ENCODE measurements around the gene LAMA1. TPM values are rescaled to one million over a fixed set of nuclear protein-coding genes. Genes with fewer than 3 reads are reported as not detected.

The LAMA1 gene
- polyA plus RNA-seq, 4 donors, result 0.40 to 5.7 (median 2.4) TPM

- no peaks in the 10 kb centered on the region for H3K4me1 ChIP-seq (ENCODE audit: control insufficient read depth in 3 of 3, insufficient read depth in 2 of 3, low read depth in 1 of 3, low read length in 2 of 3)
- H3K27ac ChIP-seq (ENCODE audit: low read depth in 1 of 3, low read length in 2 of 3), result no peak overlapping the region
- H3K9me3 ChIP-seq (ENCODE audit: control insufficient read depth in 2 of 2, insufficient read depth in 1 of 2, low read depth in 1 of 2, low read length in 1 of 2), result no peaks in the 10 kb centered on the region
- no peak overlapping the region for H3K4me3 ChIP-seq (ENCODE audit: low read depth in 1 of 3, low read length in 3 of 3)
- FAIRE-seq (no peak), DNase-seq (no peak)
- H3K36me3 ChIP-seq (ENCODE audit: control insufficient read depth in 3 of 3, insufficient read depth in 2 of 3, low read depth in 1 of 3, low read length in 3 of 3), result no peaks in the 10 kb centered on the region
- 52 to 80% (median 62%) methylated on average over 6 of the region's 6 CpGs for WGBS, 3 donors
- no peaks in the 10 kb centered on the region for H3K27me3 ChIP-seq (ENCODE audit: control insufficient read depth in 3 of 3, insufficient read depth in 3 of 3, low read length in 3 of 3)
Observed at GRCh38 chr18:7025194-7025593, 92.4 kb downstream of the LAMA1 start.

DNA sequence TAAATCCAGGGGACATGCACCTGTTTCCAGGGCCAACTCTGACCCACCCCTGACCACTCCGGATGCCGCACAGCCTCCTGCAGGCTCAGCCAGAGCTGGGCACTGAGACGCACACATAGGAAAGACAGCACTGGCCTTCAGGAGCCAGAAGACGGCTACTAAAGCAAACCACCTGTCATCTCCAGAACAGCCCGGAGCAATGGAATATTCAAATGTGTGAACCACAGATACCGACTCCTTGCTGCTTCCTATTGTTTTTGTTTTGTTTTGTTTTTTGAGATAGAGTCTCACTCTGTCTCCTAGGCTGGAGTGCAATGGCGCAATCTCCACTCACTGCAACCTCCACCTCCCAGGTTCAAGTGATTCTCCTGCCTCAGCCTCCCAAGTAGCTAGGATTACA, 94.0 kb downstream of the LAMA1 start:
- FAIRE-seq (no peak), DNase-seq (no peak)
- Histone ChIP-seq H3K4me1 (ENCODE audit: control insufficient read depth in 3 of 3, insufficient read depth in 2 of 3, low read depth in 1 of 3, low read length in 2 of 3) (no peaks in the 10 kb centered on the region), H3K36me3 (ENCODE audit: control insufficient read depth in 3 of 3, insufficient read depth in 2 of 3, low read depth in 1 of 3, low read length in 3 of 3) (no peaks in the 10 kb centered on the region), H3K4me3 (ENCODE audit: low read depth in 1 of 3, low read length in 3 of 3) (no peak overlapping the region), H3K27ac (ENCODE audit: low read depth in 1 of 3, low read length in 2 of 3) (no peak overlapping the region), H3K9me3 (ENCODE audit: control insufficient read depth in 2 of 2, insufficient read depth in 1 of 2, low read depth in 1 of 2, low read length in 1 of 2) (no peaks in the 10 kb centered on the region), H3K27me3 (ENCODE audit: control insufficient read depth in 3 of 3, insufficient read depth in 3 of 3, low read length in 3 of 3) (no peaks in the 10 kb centered on the region)
- 78 to 90% (median 83%) methylated on average over 7 of the region's 7 CpGs for WGBS, 3 donors

DNA sequence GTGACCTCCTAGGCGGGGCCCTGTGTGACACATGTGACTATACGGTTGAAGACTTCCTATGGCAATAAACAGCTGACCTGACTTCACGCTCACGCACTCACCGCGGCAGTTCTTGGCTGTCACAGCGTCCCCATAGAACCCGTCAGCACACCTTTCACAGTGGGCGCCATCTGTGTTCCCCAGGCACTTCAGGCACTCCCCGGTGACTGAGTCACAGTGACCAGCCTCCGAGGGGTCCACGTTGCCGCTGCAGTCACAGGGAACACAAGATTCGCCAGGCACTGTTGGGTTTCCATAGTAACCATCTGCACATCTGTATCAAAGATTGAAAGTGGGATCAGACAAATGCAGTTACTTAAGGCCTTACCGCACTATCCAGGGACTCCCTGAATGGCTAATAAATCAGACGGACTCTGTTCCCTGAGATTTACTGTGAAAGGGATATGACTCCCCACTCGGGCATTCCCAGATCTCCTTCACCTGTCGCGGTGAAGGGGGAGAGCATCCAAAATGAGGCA, 94.5 kb downstream of the LAMA1 start:
- no peak overlapping the region for H3K27ac ChIP-seq (ENCODE audit: low read depth in 1 of 3, low read length in 2 of 3)
- no peak overlapping the region for H3K4me3 ChIP-seq (ENCODE audit: low read depth in 1 of 3, low read length in 3 of 3)
- H3K9me3 ChIP-seq (ENCODE audit: control insufficient read depth in 2 of 2, insufficient read depth in 1 of 2, low read depth in 1 of 2, low read length in 1 of 2), result no peaks in the 10 kb centered on the region
- WGBS, 3 donors, result 74 to 91% (median 84%) methylated on average over 19 of the region's 19 CpGs
- DNase-seq, result no peak
- no peak for FAIRE-seq
- no peaks in the 10 kb centered on the region for H3K4me1 ChIP-seq (ENCODE audit: control insufficient read depth in 3 of 3, insufficient read depth in 2 of 3, low read depth in 1 of 3, low read length in 2 of 3)
- H3K36me3 ChIP-seq (ENCODE audit: control insufficient read depth in 3 of 3, insufficient read depth in 2 of 3, low read depth in 1 of 3, low read length in 3 of 3), result no peaks in the 10 kb centered on the region
- H3K27me3 ChIP-seq (ENCODE audit: control insufficient read depth in 3 of 3, insufficient read depth in 3 of 3, low read length in 3 of 3), result no peaks in the 10 kb centered on the region

- Histone ChIP-seq H3K9me3 (ENCODE audit: control insufficient read depth in 2 of 2, insufficient read depth in 1 of 2, low read depth in 1 of 2, low read length in 1 of 2) (no peaks in the 10 kb centered on the region), H3K27me3 (ENCODE audit: control insufficient read depth in 3 of 3, insufficient read depth in 3 of 3, low read length in 3 of 3) (no peaks in the 10 kb centered on the region), H3K4me1 (ENCODE audit: control insufficient read depth in 3 of 3, insufficient read depth in 2 of 3, low read depth in 1 of 3, low read length in 2 of 3) (no peaks in the 10 kb centered on the region), H3K36me3 (ENCODE audit: control insufficient read depth in 3 of 3, insufficient read depth in 2 of 3, low read depth in 1 of 3, low read length in 3 of 3) (no peaks in the 10 kb centered on the region), H3K27ac (ENCODE audit: low read depth in 1 of 3, low read length in 2 of 3) (no peak overlapping the region), H3K4me3 (ENCODE audit: low read depth in 1 of 3, low read length in 3 of 3) (no peak overlapping the region)
- DNase-seq, result peak; percentile 71 to 85
- 33 to 59% (median 38%) methylated on average over 16 of the region's 16 CpGs for WGBS, 3 donors
- no peak for FAIRE-seq
Observed at GRCh38 chr18:7021994-7022840, 95.4 kb downstream of the LAMA1 start.

DNA sequence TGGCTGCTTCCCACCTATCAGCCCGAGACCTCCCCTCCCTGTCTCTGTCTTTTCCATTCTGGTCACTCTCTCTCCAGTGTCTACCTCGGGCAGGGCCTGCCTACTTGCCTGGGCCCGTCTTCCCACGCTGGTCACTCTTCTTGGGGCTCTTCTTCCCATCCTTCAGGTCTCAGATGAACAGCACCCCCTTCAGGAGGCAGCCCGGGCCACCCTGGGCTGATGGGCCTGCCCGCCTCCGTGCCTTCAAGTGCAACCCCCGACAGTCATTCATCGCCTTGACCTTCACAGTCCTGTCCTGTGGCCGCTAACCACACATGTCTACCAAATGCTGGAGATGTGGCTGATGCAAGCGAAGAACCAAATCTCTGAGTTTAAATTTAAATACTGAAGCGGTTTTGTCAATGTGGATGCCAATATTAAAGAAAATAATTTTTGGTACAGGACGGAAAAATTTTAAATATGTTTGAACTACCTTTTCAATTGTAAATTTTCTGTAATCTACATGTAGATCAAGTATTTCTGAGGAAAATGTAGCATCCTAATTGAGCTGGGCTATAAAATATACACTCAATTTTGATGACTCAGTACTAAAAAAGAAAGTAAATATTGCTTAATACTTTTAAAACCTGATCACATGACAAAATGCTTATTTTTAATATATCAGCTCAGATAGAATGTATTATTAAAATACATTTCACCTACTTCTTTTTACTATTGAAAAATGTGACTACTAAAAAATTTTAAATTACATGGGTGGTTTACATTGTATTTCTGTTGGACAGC, 96.4 kb downstream of the LAMA1 start:
- no peak for FAIRE-seq
- Histone ChIP-seq H3K9me3 (ENCODE audit: control insufficient read depth in 2 of 2, insufficient read depth in 1 of 2, low read depth in 1 of 2, low read length in 1 of 2) (no peaks in the 10 kb centered on the region), H3K4me3 (ENCODE audit: low read depth in 1 of 3, low read length in 3 of 3) (no peak overlapping the region), H3K36me3 (ENCODE audit: control insufficient read depth in 3 of 3, insufficient read depth in 2 of 3, low read depth in 1 of 3, low read length in 3 of 3) (no peaks in the 10 kb centered on the region), H3K4me1 (ENCODE audit: control insufficient read depth in 3 of 3, insufficient read depth in 2 of 3, low read depth in 1 of 3, low read length in 2 of 3) (no peaks in the 10 kb centered on the region), H3K27ac (ENCODE audit: low read depth in 1 of 3, low read length in 2 of 3) (no peak overlapping the region), H3K27me3 (ENCODE audit: control insufficient read depth in 3 of 3, insufficient read depth in 3 of 3, low read length in 3 of 3) (no peaks in the 10 kb centered on the region)
- WGBS, 3 donors, result 90 to 92% (median 91%) methylated on average over 13 of the region's 13 CpGs
- no peak for DNase-seq

- WGBS, 3 donors, result 84 to 87% (median 86%) methylated on average over 5 of the region's 5 CpGs
- H3K4me3 ChIP-seq (ENCODE audit: low read depth in 1 of 3, low read length in 3 of 3), result no peak overlapping the region
Observed at GRCh38 chr18:7017013-7017412, 100.6 kb downstream of the LAMA1 start.

DNA sequence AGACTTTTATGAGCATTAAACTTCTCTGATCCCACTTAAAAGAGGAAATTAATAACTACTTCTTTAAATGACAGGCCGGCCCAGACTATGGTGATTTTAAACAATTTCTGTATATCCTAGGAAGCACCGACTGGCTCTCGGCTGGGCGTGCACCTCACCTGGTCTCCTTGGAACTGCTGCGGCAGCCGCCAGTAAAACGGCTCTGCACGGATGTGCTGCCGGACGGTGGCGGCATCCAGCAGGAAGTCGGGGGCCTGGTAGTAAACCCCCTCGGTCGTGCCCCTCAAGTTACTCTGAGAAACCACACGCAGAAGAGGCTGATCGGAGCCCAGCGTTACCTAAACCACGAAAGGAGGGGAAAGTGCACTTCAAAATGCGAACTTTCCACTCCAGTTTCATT, 106.5 kb downstream of the LAMA1 start:
- WGBS, 3 donors, result 58 to 69% (median 64%) methylated on average over 19 of the region's 19 CpGs
- no peak overlapping the region for H3K4me3 ChIP-seq (ENCODE audit: low read depth in 1 of 3, low read length in 3 of 3)
- no peaks in the 10 kb centered on the region for H3K4me1 ChIP-seq (ENCODE audit: control insufficient read depth in 3 of 3, insufficient read depth in 2 of 3, low read depth in 1 of 3, low read length in 2 of 3)
- H3K27ac ChIP-seq (ENCODE audit: low read depth in 1 of 3, low read length in 2 of 3), result no peak overlapping the region
- H3K9me3 ChIP-seq (ENCODE audit: control insufficient read depth in 2 of 2, insufficient read depth in 1 of 2, low read depth in 1 of 2, low read length in 1 of 2), result no peaks in the 10 kb centered on the region
- DNase-seq, result no peak
- no peak for FAIRE-seq
- no peaks in the 10 kb centered on the region for H3K27me3 ChIP-seq (ENCODE audit: control insufficient read depth in 3 of 3, insufficient read depth in 3 of 3, low read length in 3 of 3)
- no peaks in the 10 kb centered on the region for H3K36me3 ChIP-seq (ENCODE audit: control insufficient read depth in 3 of 3, insufficient read depth in 2 of 3, low read depth in 1 of 3, low read length in 3 of 3)

More at GRCh38 chr18:7017013-7017412, 100.6 kb downstream of the LAMA1 start:
- DNase-seq (no peak), FAIRE-seq (no peak)
- Histone ChIP-seq H3K36me3 (ENCODE audit: control insufficient read depth in 3 of 3, insufficient read depth in 2 of 3, low read depth in 1 of 3, low read length in 3 of 3) (no peaks in the 10 kb centered on the region), H3K9me3 (ENCODE audit: control insufficient read depth in 2 of 2, insufficient read depth in 1 of 2, low read depth in 1 of 2, low read length in 1 of 2) (no peaks in the 10 kb centered on the region), H3K4me1 (ENCODE audit: control insufficient read depth in 3 of 3, insufficient read depth in 2 of 3, low read depth in 1 of 3, low read length in 2 of 3) (no peaks in the 10 kb centered on the region), H3K27me3 (ENCODE audit: control insufficient read depth in 3 of 3, insufficient read depth in 3 of 3, low read length in 3 of 3) (no peaks in the 10 kb centered on the region), H3K27ac (ENCODE audit: low read depth in 1 of 3, low read length in 2 of 3) (no peak overlapping the region)

- no peak overlapping the region for H3K27ac ChIP-seq (ENCODE audit: low read depth in 1 of 3, low read length in 2 of 3)
- WGBS, 3 donors, result 89 to 93% (median 91%) methylated on average over 6 of the region's 6 CpGs
Observed at GRCh38 chr18:7004009-7004408, 113.6 kb downstream of the LAMA1 start.

More at GRCh38 chr18:7004009-7004408, 113.6 kb downstream of the LAMA1 start:
- FAIRE-seq, result no peak
- no peak for DNase-seq
- H3K36me3 ChIP-seq (ENCODE audit: control insufficient read depth in 3 of 3, insufficient read depth in 2 of 3, low read depth in 1 of 3, low read length in 3 of 3), result no peaks in the 10 kb centered on the region
- no peak overlapping the region for H3K4me3 ChIP-seq (ENCODE audit: low read depth in 1 of 3, low read length in 3 of 3)
- H3K9me3 ChIP-seq (ENCODE audit: control insufficient read depth in 2 of 2, insufficient read depth in 1 of 2, low read depth in 1 of 2, low read length in 1 of 2), result no peaks in the 10 kb centered on the region
- H3K27me3 ChIP-seq (ENCODE audit: control insufficient read depth in 3 of 3, insufficient read depth in 3 of 3, low read length in 3 of 3), result no peaks in the 10 kb centered on the region
- H3K4me1 ChIP-seq (ENCODE audit: control insufficient read depth in 3 of 3, insufficient read depth in 2 of 3, low read depth in 1 of 3, low read length in 2 of 3), result no peaks in the 10 kb centered on the region

All from small intestine (tissue), 7 donors.